Urinary bladder (tissue), 4 donors: Measurements from ENCODE around the gene SH3RF1. TPM values are rescaled to one million over a fixed set of nuclear protein-coding genes. Genes with fewer than 3 reads are reported as not detected.

ENCODE experiments used
- DNase-seq: peaks from one replicate; pipeline ENCODE4 v3.0.0-alpha.2; 2015; ENCODE audit errors: extremely low spot score
- H3K27ac ChIP-seq: one replicate; pipeline ENCODE4 v1.5.1; 2013; ENCODE audit warnings: low read depth, mild to moderate bottlenecking, moderate library complexity
- H3K36me3 ChIP-seq: one replicate; pipeline ENCODE4 v1.6.1; 2013; ENCODE audit warnings: mild to moderate bottlenecking, moderate library complexity; ENCODE audit not compliant: insufficient read depth
- H3K4me1 ChIP-seq: one replicate; pipeline ENCODE4 v1.6.1; 2013; ENCODE audit warnings: mild to moderate bottlenecking, moderate library complexity; ENCODE audit not compliant: insufficient read depth
- H3K4me3 ChIP-seq: one replicate; pipeline ENCODE4 v1.5.1; 2013; ENCODE audit warnings: low read depth, low read length
- WGBS: extraction: QIAGEN DNeasy Blood & Tissue Kit; methylation state at CpG from one replicate; pipeline ENCODE4 v1.1.7; 2013; 5-methylcytosine and 5-hydroxymethylcytosine counted together
- polyA plus RNA-seq: library from polyadenylated mRNA; stranded (reverse); fragments of 200-250 nt; gene quantifications from one replicate; pipeline ENCODE4 v1.2.3, GENCODE V29; 2013
- total RNA-seq: library from RNA; depleted of rRNA; stranded (reverse); fragments of >200 nt; gene quantifications from one replicate; pipeline ENCODE4 v1.2.3, GENCODE V29; 2014
- donor health status: healthy with polysubstance abuse.
- donor health status: healthy.

Gene SH3RF1
- total and polyA plus RNA-seq, 2 donors = 7.7 to 11.1 TPM

GRCh38 chr4:169059306-169060211, 211.2 kb downstream of the SH3RF1 start:
- WGBS = 60% methylated on average over 22 of the region's 22 CpGs
- Histone ChIP-seq H3K4me3 (no peak overlapping the region), H3K4me1 (no peaks in the 10 kb centered on the region), H3K27ac (no peak overlapping the region), H3K36me3 (no peaks in the 10 kb centered on the region)
- DNase-seq = no peak

GRCh38 chr4:169058312-169058711, 212.4 kb downstream of the SH3RF1 start:
- WGBS = 88% methylated on average over 7 of the region's 7 CpGs
- no peaks in the 10 kb centered on the region for H3K4me1 ChIP-seq
- no peak for DNase-seq
- H3K27ac ChIP-seq = no peak overlapping the region
- H3K36me3 ChIP-seq = no peaks in the 10 kb centered on the region
- H3K4me3 ChIP-seq = no peak overlapping the region

GRCh38 chr4:169054879-169055278, 215.9 kb downstream of the SH3RF1 start:
- Histone ChIP-seq H3K27ac (no peak overlapping the region), H3K4me1 (no peaks in the 10 kb centered on the region), H3K36me3 (no peaks in the 10 kb centered on the region), H3K4me3 (no peak overlapping the region)
- no peak for DNase-seq
- WGBS = 96% methylated on average over 6 of the region's 6 CpGs

GRCh38 chr4:169052594-169052945, 218.2 kb downstream of the SH3RF1 start:
- Histone ChIP-seq H3K4me1 (no peaks in the 10 kb centered on the region), H3K27ac (no peak overlapping the region), H3K36me3 (no peaks in the 10 kb centered on the region), H3K4me3 (no peak overlapping the region)
- DNase-seq = no peak
- 79% methylated on average over 6 of the region's 6 CpGs for WGBS

- H3K36me3 ChIP-seq = no peaks in the 10 kb centered on the region
- WGBS = 80% methylated on average over 10 of the region's 10 CpGs
- H3K27ac ChIP-seq = no peak overlapping the region
- H3K4me3 ChIP-seq = no peak overlapping the region
- H3K4me1 ChIP-seq = no peaks in the 10 kb centered on the region
- no peak for DNase-seq
Measured at GRCh38 chr4:169051761-169052593, 218.8 kb downstream of the SH3RF1 start.

GRCh38 chr4:169050881-169051760, 219.6 kb downstream of the SH3RF1 start:
- Histone ChIP-seq H3K4me1 (no peaks in the 10 kb centered on the region), H3K4me3 (no peak overlapping the region), H3K27ac (no peak overlapping the region), H3K36me3 (no peaks in the 10 kb centered on the region)
- WGBS = 80% methylated on average over 9 of the region's 9 CpGs
- DNase-seq = no peak

- no peak overlapping the region for H3K27ac ChIP-seq
- 44% methylated on average over 7 of the region's 7 CpGs for WGBS
- no peak for DNase-seq
- H3K4me1 ChIP-seq = no peaks in the 10 kb centered on the region
- H3K36me3 ChIP-seq = no peaks in the 10 kb centered on the region
- no peak overlapping the region for H3K4me3 ChIP-seq
Measured at GRCh38 chr4:169050284-169050683, 220.5 kb downstream of the SH3RF1 start.

GRCh38 chr4:169048868-169049414, 221.8 kb downstream of the SH3RF1 start:
- WGBS = 93% methylated on average over 9 of the region's 9 CpGs
- no peaks in the 10 kb centered on the region for H3K4me1 ChIP-seq
- no peak overlapping the region for H3K4me3 ChIP-seq
- H3K36me3 ChIP-seq = no peaks in the 10 kb centered on the region
- H3K27ac ChIP-seq = no peak overlapping the region
- no peak for DNase-seq

GRCh38 chr4:169047956-169048355, 222.8 kb downstream of the SH3RF1 start:
- 62% methylated on average over 4 of the region's 4 CpGs for WGBS
- Histone ChIP-seq H3K4me1 (no peaks in the 10 kb centered on the region), H3K27ac (no peak overlapping the region), H3K4me3 (no peak overlapping the region), H3K36me3 (no peaks in the 10 kb centered on the region)
- no peak for DNase-seq

- Histone ChIP-seq H3K4me1 (no peaks in the 10 kb centered on the region), H3K36me3 (no peaks in the 10 kb centered on the region)
- 80% methylated on average over 15 of the region's 15 CpGs for WGBS
Measured at GRCh38 chr4:169045862-169046584, 224.7 kb downstream of the SH3RF1 start.

GRCh38 chr4:169044714-169045447, 225.9 kb downstream of the SH3RF1 start:
- no peak for DNase-seq
- no peaks in the 10 kb centered on the region for H3K36me3 ChIP-seq
- H3K27ac ChIP-seq = no peak overlapping the region
- no peak overlapping the region for H3K4me3 ChIP-seq
- H3K4me1 ChIP-seq = no peaks in the 10 kb centered on the region
- WGBS = 96% methylated on average over 5 of the region's 5 CpGs

More at GRCh38 chr4:169045862-169046584, 224.7 kb downstream of the SH3RF1 start:
- Histone ChIP-seq H3K4me3 (no peak overlapping the region), H3K27ac (no peak overlapping the region)
- DNase-seq = no peak
